ENCODE data around the gene MCRIP1. TPM values are rescaled to one million over a fixed set of nuclear protein-coding genes. Genes with fewer than 3 reads are reported as not detected.

Gene MCRIP1
- total and polyA plus RNA-seq, 9 of the 15 experiments (the other 6 are each of a cell fraction or from before 2014, with no cell fraction given): 0.39 to 35.8 (median 9.7) TPM

GRCh38 chr17:81871387-81872230 is 38.5 kb upstream of the MCRIP1 start:
- ATAC-seq: peak; percentile 4
- peak in 2 of 4 experiments; percentile 95 to 97 for DNase-seq (ENCODE audit: extremely low read depth in 1 of 4, low spot score in 3 of 4)
- in situ Hi-C loops (cut with MboI) (no loop called here), intact Hi-C loops (cut with micrococcal nuclease) (no loop called here)
- ChIA-PET POLR2A (interaction anchor here (1.2 to 7.3 kb wide), 4 partner anchors 9 to 16 kb away, joined by 3 to 85 read pairs (median 12); partner anchors contain the start of genes ALYREF and ANAPC11), CTCF (ENCODE audit: low intra/inter-chr PET ratio) (no interaction called here)
- no peaks in the 10 kb centered on the region for H3K27me3 ChIP-seq (ENCODE audit: control insufficient read depth in 2 of 2, insufficient read depth in 2 of 2, low read length in 2 of 2)
- H3K9me3 ChIP-seq (replicated peaks; ENCODE audit: control insufficient read depth, insufficient read depth, low read depth, low read length): no peaks in the 10 kb centered on the region
- no peaks in the 10 kb centered on the region for H3K9me1 ChIP-seq (ENCODE audit: control insufficient read depth, insufficient read depth, low read length)
- peaks cover 28% of the 10 kb centered on the region; the same call in 1 of the 3 replicates for H3K36me3 ChIP-seq (ENCODE audit: control insufficient read depth, insufficient read depth, low read length)
- under 1% methylated on average over 69 of the region's 86 CpGs for WGBS (ENCODE audit: insufficient coverage, low coverage, missing lambda C conversion rate)
- H3K79me2 ChIP-seq (ENCODE audit: control insufficient read depth, insufficient read depth, low read length): peaks cover 41% of the 10 kb centered on the region
- H3K4me1 ChIP-seq (replicated peaks in 1 of 2; ENCODE audit: control insufficient read depth in 2 of 2, insufficient read depth in 2 of 2, low read length in 2 of 2): peaks cover 27 to 65% of the 10 kb centered on the region in 2 experiments
- peaks cover 28% of the 10 kb centered on the region for H4K20me1 ChIP-seq (replicated peaks; ENCODE audit: control insufficient read depth, insufficient read depth, low read length)
- peak overlapping the region; percentile 64 for H2AFZ ChIP-seq (ENCODE audit: low read depth, low read length)
- peak overlapping the region; percentile 100 for H3K27ac ChIP-seq (ENCODE audit: extremely low read depth, low read depth, low read length)
- FAIRE-seq: no peak
- H3K4me2 ChIP-seq (ENCODE audit: insufficient read depth, low read length): peak overlapping the region; percentile 78
- H3K4me3 ChIP-seq: peak overlapping the region; percentile 93
- TSS peak; percentile 77 for BruUV-seq (replicated peaks)
- H3K9ac ChIP-seq (ENCODE audit: insufficient read depth in 1 of 2, low read depth in 2 of 2, low read length in 2 of 2): peak overlapping the region; percentile 99 to 100
- TF ChIP-seq PHF8 (IDR thresholded peaks at IDR 0.05; ENCODE audit: borderline replicate concordance, low read length) (peak; percentile 68), LCOR (CRISPR knock-in tag; IDR thresholded peaks at IDR 0.05) (peak; percentile 71; the same call in 1 of the 2 replicates), ZNF785 (CRISPR knock-in tag; IDR thresholded peaks at IDR 0.05) (no peak), JUND (IDR thresholded peaks at IDR 0.05; ENCODE audit: borderline replicate concordance, low read depth, low read length) (no peak; the same call in 1 of the 2 replicates), JUND (tag; IDR thresholded peaks at IDR 0.05; ENCODE audit: borderline replicate concordance, low read depth, low read length) (no peak; the same call in 2 of the 3 replicates), PCBP1 (IDR thresholded peaks at IDR 0.05; ENCODE audit: low read depth, low read length, poor library complexity, severe bottlenecking) (peak; percentile 79), FOXM1 (IDR thresholded peaks at IDR 0.05; ENCODE audit: low read depth) (no peak), FOXM1 (CRISPR knock-in tag; IDR thresholded peaks at IDR 0.05; ENCODE audit: low read depth) (peak; percentile 94), STAT5B (CRISPR knock-in tag; IDR thresholded peaks at IDR 0.05) (no peak), POU5F1 (IDR thresholded peaks at IDR 0.05; ENCODE audit: borderline replicate concordance, low read depth, low read length, partially characterized antibody) (no peak), ARID1B (IDR thresholded peaks at IDR 0.05) (no peak)

Data from K562 (cell line).